PC-9 (cell line): ENCODE data around the gene SERPINE1.

Source experiments
- EZH2 ChIP-seq: fragments of 200-600 bp; sonication (generic); IDR thresholded peaks from 2 replicates; pipeline ENCODE4 v1.8.0; 2017; ENCODE audit warnings: antibody characterized with exemption, low read depth
- TF ChIP-seq, protein P1 (sequence below): fragments of 200-600 bp; sonication (generic); conservative IDR thresholded peaks from 2 replicates; pipeline ENCODE4 v1.6.1; 2017; ENCODE audit warnings: mixed run types, antibody characterized with exemption, mild to moderate bottlenecking, moderate library complexity

DNA sequence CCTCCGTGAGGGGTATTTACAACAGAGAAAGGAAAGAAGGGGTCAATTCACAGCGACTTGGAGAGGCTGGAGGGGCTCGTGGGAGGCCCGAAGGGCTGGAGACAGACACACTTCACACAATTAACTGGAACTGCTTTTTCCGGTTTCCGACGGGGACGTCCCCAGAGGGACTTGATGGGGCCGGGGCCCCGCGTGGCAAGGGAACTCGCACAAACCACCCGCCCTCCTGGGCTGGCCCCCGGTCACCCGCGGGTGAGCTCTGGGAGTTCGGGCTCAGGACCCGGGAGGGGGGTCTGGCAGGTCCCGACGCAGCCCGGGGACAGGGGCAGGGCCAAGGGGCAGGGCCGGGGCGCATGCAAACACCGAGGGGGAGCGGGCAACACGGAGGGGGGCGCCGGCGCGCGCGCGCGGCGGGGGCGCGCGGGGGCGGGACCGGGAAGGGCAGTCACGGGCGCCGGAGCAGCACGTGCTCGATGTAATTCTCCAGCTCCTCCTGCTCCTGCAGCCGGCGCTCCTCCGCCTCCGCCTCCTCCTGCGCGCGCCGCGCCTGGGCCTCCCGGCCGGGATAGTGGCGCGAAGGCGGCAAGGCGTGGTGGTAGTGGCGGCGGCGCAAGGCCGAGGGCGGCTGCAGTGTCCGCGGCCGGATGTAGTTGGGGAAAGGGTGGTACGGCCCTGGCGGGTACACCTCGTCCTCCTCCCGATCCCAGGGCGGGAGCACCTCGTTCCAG is 35.8 kb downstream of the SERPINE1 start:
- TF ChIP-seq, protein P1, sequence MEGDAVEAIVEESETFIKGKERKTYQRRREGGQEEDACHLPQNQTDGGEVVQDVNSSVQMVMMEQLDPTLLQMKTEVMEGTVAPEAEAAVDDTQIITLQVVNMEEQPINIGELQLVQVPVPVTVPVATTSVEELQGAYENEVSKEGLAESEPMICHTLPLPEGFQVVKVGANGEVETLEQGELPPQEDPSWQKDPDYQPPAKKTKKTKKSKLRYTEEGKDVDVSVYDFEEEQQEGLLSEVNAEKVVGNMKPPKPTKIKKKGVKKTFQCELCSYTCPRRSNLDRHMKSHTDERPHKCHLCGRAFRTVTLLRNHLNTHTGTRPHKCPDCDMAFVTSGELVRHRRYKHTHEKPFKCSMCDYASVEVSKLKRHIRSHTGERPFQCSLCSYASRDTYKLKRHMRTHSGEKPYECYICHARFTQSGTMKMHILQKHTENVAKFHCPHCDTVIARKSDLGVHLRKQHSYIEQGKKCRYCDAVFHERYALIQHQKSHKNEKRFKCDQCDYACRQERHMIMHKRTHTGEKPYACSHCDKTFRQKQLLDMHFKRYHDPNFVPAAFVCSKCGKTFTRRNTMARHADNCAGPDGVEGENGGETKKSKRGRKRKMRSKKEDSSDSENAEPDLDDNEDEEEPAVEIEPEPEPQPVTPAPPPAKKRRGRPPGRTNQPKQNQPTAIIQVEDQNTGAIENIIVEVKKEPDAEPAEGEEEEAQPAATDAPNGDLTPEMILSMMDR, result no peak
- no peak for TF ChIP-seq EZH2
